Subcutaneous abdominal adipose tissue (tissue), 5 donors: Measurements from ENCODE around the gene SLAMF7.

ENCODE experiments used
- H3K27ac ChIP-seq: one replicate; pipeline ENCODE4 v1.7.0; 2013; ENCODE audit warnings: low read depth, mild to moderate bottlenecking, inconsistent platforms, low read length, moderate library complexity
- H3K27me3 ChIP-seq, 5 donors: one replicate each; pipeline ENCODE4 v1.7.0; 2013; ENCODE audit warnings: low read length in 5 of 5, inconsistent platforms in 1 of 5; ENCODE audit not compliant: control insufficient read depth in 5 of 5, insufficient read depth in 4 of 5
- H3K36me3 ChIP-seq, 5 donors: one replicate each; pipeline ENCODE4 v1.7.0; 2013; ENCODE audit warnings: low read length in 5 of 5; ENCODE audit not compliant: control insufficient read depth in 5 of 5, insufficient read depth in 5 of 5
- H3K4me1 ChIP-seq, 5 donors: one replicate each; pipeline ENCODE4 v1.7.0; 2013; ENCODE audit warnings: low read length in 5 of 5, mild to moderate bottlenecking in 3 of 5, moderate library complexity in 1 of 5; ENCODE audit not compliant: control insufficient read depth in 5 of 5, insufficient read depth in 5 of 5
- H3K4me3 ChIP-seq, 5 donors: one replicate each; pipeline ENCODE4 v1.7.0; 2013; ENCODE audit warnings: low read length in 5 of 5, low read depth in 1 of 5
- H3K9ac ChIP-seq, 5 donors: one replicate each; pipeline ENCODE4 v1.7.0; 2013; ENCODE audit warnings: low read length in 5 of 5, mild to moderate bottlenecking in 4 of 5, moderate library complexity in 3 of 5
- H3K9me3 ChIP-seq, 5 donors: one replicate each; pipeline ENCODE4 v1.7.0; 2013; ENCODE audit warnings: low read length in 5 of 5; ENCODE audit not compliant: control insufficient read depth in 5 of 5
- donor health status: healthy.
- donor health status: healthy.
- donor health status: healthy.
- donor health status: healthy.
- donor health status: healthy.

Gene SLAMF7

GRCh38 chr1:160772331-160772730 is 33.3 kb downstream of the SLAMF7 start:
- Histone ChIP-seq H3K4me3 (no peak overlapping the region), H3K9ac (no peak overlapping the region), H3K36me3 (no peaks in the 10 kb centered on the region), H3K27me3 (peaks cover 0 to 5% (median 3%) of the 10 kb centered on the region in 5 donors), H3K27ac (no peak overlapping the region), H3K9me3 (no peaks in the 10 kb centered on the region), H3K4me1 (peaks cover 0 to 2% (median 0%) of the 10 kb centered on the region in 5 donors)

DNA sequence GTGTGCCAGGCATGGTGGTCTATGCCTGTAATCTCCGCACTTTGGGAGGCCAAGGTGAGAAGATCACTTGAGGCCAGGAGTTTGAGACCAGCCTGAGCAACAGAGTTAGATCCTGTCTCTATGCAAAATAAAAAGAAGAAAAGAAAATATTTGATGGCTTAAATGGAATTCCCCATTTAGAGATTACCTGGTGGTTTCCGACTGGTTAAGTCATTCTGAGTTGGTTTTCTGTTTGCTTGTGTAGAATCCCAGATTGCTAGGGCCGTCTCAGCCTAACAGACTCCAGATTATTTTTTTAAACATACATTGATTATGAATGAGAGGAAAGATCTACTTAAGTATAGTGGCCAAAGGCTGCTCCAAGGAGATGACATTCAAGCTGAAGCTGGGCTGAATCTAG is 34.0 kb downstream of the SLAMF7 start:
- Histone ChIP-seq H3K27me3 (peaks cover 0 to 5% (median 3%) of the 10 kb centered on the region in 5 donors), H3K9me3 (no peaks in the 10 kb centered on the region), H3K4me1 (peaks cover 0 to 2% (median 0%) of the 10 kb centered on the region in 5 donors), H3K27ac (no peak overlapping the region), H3K36me3 (no peaks in the 10 kb centered on the region), H3K4me3 (no peak overlapping the region), H3K9ac (no peak overlapping the region)

DNA sequence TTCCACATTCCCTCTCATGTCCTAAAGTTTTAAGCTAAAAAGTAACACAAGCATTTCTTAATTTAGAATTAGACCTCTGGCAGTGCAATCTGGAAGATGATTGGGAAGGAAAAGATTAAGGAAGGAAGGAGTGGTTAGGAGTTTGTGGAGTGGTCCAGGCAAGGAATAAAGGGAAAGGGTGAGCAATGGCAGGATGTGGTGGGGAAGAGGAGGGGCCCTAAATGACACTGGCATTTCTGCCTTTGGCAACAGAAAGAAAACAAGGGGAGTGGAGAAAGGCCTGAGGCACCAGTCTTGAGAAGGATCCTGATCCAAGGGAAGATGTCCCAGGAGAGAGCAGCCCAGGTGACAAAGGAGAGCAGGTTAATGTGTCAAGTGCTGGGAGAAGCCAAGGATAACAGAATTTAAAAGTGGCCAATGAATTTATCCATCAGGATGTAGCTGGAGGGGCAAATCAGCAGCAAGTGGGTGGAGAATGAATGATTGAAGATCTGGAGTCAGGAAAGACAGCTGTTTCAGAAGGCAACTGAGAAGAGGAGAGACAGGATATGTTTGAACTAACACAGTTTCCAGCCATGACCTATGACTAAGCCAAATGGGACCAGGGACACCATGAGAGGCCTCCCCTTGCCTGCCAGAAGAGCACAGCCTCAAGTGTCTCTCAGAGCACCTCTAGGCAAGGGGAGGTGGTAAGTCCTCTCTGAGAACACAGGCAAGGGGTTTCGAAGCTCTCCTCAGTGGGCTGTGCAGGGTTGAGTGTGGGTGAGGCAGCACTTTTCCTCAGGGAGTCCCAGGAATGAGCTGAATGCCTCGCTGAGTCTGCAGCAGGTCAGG is 36.1 kb downstream of the SLAMF7 start:
- H3K27me3 ChIP-seq: peaks cover 0 to 5% (median 3%) of the 10 kb centered on the region in 5 donors
- H3K4me1 ChIP-seq: no peaks in the 10 kb centered on the region
- H3K4me3 ChIP-seq: no peak overlapping the region
- no peaks in the 10 kb centered on the region for H3K9me3 ChIP-seq
- no peak overlapping the region for H3K9ac ChIP-seq
- H3K36me3 ChIP-seq: no peaks in the 10 kb centered on the region
- no peak overlapping the region for H3K27ac ChIP-seq

- no peak overlapping the region for H3K27ac ChIP-seq
- H3K9me3 ChIP-seq: no peaks in the 10 kb centered on the region
- peaks cover 0 to 5% (median 3%) of the 10 kb centered on the region in 5 donors for H3K27me3 ChIP-seq
- H3K4me3 ChIP-seq: no peak overlapping the region
- H3K4me1 ChIP-seq: no peaks in the 10 kb centered on the region
- no peak overlapping the region for H3K9ac ChIP-seq
- no peaks in the 10 kb centered on the region for H3K36me3 ChIP-seq
Measured at GRCh38 chr1:160776178-160776577, 37.1 kb downstream of the SLAMF7 start.

DNA sequence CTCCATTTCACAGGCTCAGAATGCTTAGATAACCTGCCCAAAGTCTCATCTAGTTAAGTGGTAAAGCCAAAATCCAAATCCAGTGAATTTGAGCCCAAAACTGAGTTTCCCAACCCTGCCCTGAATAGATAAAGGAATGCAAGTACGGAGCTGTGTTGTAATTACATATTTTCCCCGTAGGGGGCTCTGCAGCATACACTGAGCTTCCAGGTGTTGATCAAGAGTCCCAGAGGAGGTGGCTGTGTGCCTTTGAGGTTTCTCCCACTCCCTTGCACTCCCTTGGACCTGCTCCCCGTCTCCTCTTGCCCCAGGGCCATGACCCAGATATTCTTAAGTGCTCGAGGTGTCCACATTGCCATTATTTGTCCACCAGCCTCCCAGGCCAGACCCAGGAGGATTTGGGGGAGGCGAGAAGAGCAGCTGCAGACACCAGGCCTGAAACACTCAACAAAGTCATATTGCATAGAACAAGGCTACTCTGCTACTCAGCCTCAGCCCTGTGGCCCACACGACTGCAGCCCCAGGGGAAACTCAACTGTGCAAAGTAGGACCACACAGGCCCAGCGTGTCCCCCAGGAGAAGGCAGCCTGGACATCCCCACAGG is 38.5 kb downstream of the SLAMF7 start:
- Histone ChIP-seq H3K9ac (no peak overlapping the region), H3K27ac (no peak overlapping the region), H3K27me3 (peaks cover 0 to 5% (median 3%) of the 10 kb centered on the region in 5 donors), H3K4me3 (no peak overlapping the region), H3K9me3 (no peaks in the 10 kb centered on the region), H3K4me1 (no peaks in the 10 kb centered on the region), H3K36me3 (no peaks in the 10 kb centered on the region)

DNA sequence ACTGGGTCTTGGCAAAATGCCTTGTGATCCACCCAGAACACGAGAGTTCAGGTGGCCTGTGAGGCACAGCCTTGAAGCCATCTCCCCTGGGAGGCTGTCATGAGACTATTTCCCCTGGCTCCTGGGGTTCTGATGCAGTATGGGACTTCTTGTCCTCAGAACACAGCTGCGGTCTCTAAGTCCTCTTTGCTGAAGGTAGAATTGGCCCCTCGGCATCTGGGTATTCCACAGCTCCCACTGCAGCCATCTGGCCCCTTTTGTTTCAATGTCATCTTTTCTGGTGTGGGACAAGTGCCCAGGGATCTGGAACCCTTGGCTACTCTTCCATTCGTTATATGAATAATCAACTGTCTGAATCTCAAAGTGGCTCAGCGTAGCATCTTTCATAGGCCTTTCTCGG is 39.9 kb downstream of the SLAMF7 start:
- Histone ChIP-seq H3K4me1 (no peaks in the 10 kb centered on the region), H3K9me3 (no peaks in the 10 kb centered on the region), H3K4me3 (no peak overlapping the region), H3K9ac (no peak overlapping the region), H3K27me3 (peaks cover 0 to 5% (median 3%) of the 10 kb centered on the region in 5 donors), H3K27ac (no peak overlapping the region), H3K36me3 (no peaks in the 10 kb centered on the region)

- H3K4me3 ChIP-seq: no peak overlapping the region
- no peaks in the 10 kb centered on the region for H3K4me1 ChIP-seq
- no peaks in the 10 kb centered on the region for H3K9me3 ChIP-seq
- no peak overlapping the region for H3K9ac ChIP-seq
- peaks cover 0 to 5% (median 3%) of the 10 kb centered on the region in 5 donors for H3K27me3 ChIP-seq
- H3K36me3 ChIP-seq: no peaks in the 10 kb centered on the region
- no peak overlapping the region for H3K27ac ChIP-seq
Measured at GRCh38 chr1:160779626-160780397, 40.8 kb downstream of the SLAMF7 start.

DNA sequence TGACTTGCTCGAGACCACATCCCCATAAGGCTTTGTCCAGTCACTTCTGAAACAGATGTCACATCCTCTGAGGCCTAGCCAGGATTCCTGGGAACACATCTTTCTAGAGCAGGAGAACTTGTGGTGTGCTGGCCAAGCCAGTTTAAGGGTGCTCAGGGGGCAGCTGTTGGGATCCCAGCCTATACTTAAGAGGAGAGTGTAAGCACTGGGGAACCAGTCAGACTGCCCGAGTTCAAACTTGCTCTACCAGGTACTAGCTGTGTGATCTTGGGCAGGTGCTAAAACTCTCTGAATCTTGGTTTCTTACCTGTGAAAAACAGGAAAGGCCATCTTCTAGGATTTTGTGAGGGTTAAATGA is 41.3 kb downstream of the SLAMF7 start:
- Histone ChIP-seq H3K27ac (no peak overlapping the region), H3K4me1 (no peaks in the 10 kb centered on the region)

DNA sequence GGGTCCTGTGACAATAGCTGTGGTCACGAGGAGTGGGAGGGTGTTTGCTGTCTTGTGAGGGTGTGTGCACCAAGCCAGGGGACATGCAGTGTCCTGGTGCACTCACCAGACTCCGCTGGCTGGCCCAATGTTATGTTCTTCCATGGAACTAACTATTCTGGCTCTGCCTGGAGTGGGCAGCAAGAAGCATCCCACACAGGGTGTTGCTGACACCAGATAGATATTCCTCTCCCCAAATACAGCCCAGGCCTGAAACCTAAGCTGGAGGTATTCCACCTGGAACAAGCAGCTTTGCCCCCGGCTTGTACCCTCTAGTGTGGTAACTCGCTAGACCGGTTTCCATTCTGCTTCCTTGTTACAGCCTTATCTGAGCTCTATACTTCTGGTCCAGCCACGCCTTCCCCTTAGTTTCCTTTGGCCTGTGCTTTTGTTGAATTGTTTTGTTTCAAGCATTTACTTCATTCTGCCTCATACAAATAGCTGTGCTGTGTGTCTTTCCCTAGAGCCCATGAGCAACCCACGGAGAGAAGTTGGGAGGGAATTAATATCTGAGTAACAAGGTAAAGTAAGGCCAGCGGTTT is 42.2 kb downstream of the SLAMF7 start:
- H3K4me3 ChIP-seq: no peak overlapping the region
- H3K9ac ChIP-seq: no peak overlapping the region
- no peaks in the 10 kb centered on the region for H3K36me3 ChIP-seq
- H3K9me3 ChIP-seq: no peaks in the 10 kb centered on the region
- H3K27me3 ChIP-seq: peaks cover 0 to 3% (median 0%) of the 10 kb centered on the region in 5 donors
- H3K4me1 ChIP-seq: no peaks in the 10 kb centered on the region
- no peak overlapping the region for H3K27ac ChIP-seq

More for the DNA sequence above, 41.3 kb downstream of the SLAMF7 start:
- H3K27me3 ChIP-seq: peaks cover 0 to 5% (median 1%) of the 10 kb centered on the region in 5 donors
- H3K36me3 ChIP-seq: no peaks in the 10 kb centered on the region
- no peak overlapping the region for H3K9ac ChIP-seq
- H3K4me3 ChIP-seq: no peak overlapping the region
- no peaks in the 10 kb centered on the region for H3K9me3 ChIP-seq
